Calu3 (cell line): ENCODE results near the gene GCAT. TPM values are rescaled to one million over a fixed set of nuclear protein-coding genes. Genes with fewer than 3 reads are reported as not detected.

Source experiments
- BruUV-seq: library from RNA; stranded (reverse); fragments of 400-500 nt; replicated peaks from 2 replicates; lab custom pipeline; 2021; lab: Mats Ljungman, UMichigan
- CTCF ChIA-PET: fragments of 300-600 bp; sonication (Branson Sonifier 250); formaldehyde crosslinking; loops from one replicate; lab custom pipeline; 2022; ENCODE audit warnings: antibody characterized with exemption; lab: Charles Lee
- DNase-seq: peaks from one replicate; pipeline ENCODE4 v3.0.0; 2022
- H3K27ac Mint-ChIP-seq: one replicate; pipeline ENCODE4 v1.8.0; 2022; ENCODE audit warnings: mixed read lengths; ENCODE audit not compliant: unreplicated experiment
- H3K27me3 Mint-ChIP-seq: one replicate; pipeline ENCODE4 v1.8.0; 2022; ENCODE audit warnings: mixed read lengths; ENCODE audit not compliant: unreplicated experiment
- H3K36me3 Mint-ChIP-seq: one replicate; pipeline ENCODE4 v1.8.0; 2022; ENCODE audit warnings: mild to moderate bottlenecking, moderate library complexity, mixed read lengths; ENCODE audit not compliant: insufficient read depth, unreplicated experiment
- H3K4me1 Mint-ChIP-seq: one replicate; pipeline ENCODE4 v1.8.0; 2022; ENCODE audit warnings: mild to moderate bottlenecking, low read depth, mixed read lengths; ENCODE audit not compliant: unreplicated experiment
- H3K4me3 Mint-ChIP-seq: one replicate; pipeline ENCODE4 v1.8.0; 2022; ENCODE audit warnings: mild to moderate bottlenecking, low read depth, moderate library complexity, mixed read lengths; ENCODE audit not compliant: unreplicated experiment
- H3K9me3 Mint-ChIP-seq: one replicate; pipeline ENCODE4 v1.8.0; 2022; ENCODE audit warnings: low read depth, mixed read lengths; ENCODE audit not compliant: unreplicated experiment
- intact Hi-C: fragments of 100-400 bp; cut with micrococcal nuclease; formaldehyde crosslinking; loops from one replicate; pipeline ENCODE4 v1.10.0; 2022; ENCODE audit not compliant: unreplicated experiment
- total RNA-seq: library from RNA; stranded (reverse); gene quantifications from 2 replicates; pipeline ENCODE4 v1.2.3, GENCODE V29; 2022
- TF ChIP-seq, protein P1 (sequence below): fragments of 200-600 bp; IDR thresholded peaks from one replicate; pipeline ENCODE4 v1.8.0; 2022; ENCODE audit warnings: antibody characterized with exemption; ENCODE audit not compliant: unreplicated experiment

Gene GCAT
- total RNA-seq, 1 experiment from 2014 or later = 22.7 TPM

DNA sequence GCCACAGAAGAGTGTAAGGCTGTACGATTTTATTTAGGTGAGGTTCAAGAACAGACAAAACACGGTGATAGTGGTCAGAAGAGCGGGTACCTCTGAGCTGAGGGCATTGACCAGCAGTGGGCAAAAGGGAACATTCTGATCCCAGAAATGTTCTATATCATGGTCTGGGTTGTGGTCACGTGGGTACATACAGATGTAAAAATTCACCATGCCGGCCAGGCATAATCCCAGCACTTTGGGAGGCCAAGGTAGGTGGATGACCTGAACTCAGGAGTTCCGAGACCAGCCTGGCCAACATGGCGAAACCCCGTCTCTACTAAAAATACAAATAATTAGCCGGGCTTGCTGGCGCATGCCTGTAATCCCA lies 31.1 kb upstream of the GCAT start:
- intact Hi-C loops = no loop called here
- TF ChIP-seq, protein P1, sequence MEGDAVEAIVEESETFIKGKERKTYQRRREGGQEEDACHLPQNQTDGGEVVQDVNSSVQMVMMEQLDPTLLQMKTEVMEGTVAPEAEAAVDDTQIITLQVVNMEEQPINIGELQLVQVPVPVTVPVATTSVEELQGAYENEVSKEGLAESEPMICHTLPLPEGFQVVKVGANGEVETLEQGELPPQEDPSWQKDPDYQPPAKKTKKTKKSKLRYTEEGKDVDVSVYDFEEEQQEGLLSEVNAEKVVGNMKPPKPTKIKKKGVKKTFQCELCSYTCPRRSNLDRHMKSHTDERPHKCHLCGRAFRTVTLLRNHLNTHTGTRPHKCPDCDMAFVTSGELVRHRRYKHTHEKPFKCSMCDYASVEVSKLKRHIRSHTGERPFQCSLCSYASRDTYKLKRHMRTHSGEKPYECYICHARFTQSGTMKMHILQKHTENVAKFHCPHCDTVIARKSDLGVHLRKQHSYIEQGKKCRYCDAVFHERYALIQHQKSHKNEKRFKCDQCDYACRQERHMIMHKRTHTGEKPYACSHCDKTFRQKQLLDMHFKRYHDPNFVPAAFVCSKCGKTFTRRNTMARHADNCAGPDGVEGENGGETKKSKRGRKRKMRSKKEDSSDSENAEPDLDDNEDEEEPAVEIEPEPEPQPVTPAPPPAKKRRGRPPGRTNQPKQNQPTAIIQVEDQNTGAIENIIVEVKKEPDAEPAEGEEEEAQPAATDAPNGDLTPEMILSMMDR = no peak
- Mint-ChIP-seq H3K4me3 (peak overlapping the region; percentile 16), H3K9me3 (no peaks in the 10 kb centered on the region), H3K27ac (peak overlapping the region; percentile 89), H3K36me3 (peaks cover 72% of the 10 kb centered on the region), H3K4me1 (peaks cover 15% of the 10 kb centered on the region), H3K27me3 (no peaks in the 10 kb centered on the region)
- BruUV-seq = no TSS peak
- DNase-seq = no peak
- CTCF ChIA-PET = interaction anchor here (1.1 kb wide), 1 partner anchor 133 kb away, joined by 5 read pairs; no protein-coding TSS in a partner anchor

DNA sequence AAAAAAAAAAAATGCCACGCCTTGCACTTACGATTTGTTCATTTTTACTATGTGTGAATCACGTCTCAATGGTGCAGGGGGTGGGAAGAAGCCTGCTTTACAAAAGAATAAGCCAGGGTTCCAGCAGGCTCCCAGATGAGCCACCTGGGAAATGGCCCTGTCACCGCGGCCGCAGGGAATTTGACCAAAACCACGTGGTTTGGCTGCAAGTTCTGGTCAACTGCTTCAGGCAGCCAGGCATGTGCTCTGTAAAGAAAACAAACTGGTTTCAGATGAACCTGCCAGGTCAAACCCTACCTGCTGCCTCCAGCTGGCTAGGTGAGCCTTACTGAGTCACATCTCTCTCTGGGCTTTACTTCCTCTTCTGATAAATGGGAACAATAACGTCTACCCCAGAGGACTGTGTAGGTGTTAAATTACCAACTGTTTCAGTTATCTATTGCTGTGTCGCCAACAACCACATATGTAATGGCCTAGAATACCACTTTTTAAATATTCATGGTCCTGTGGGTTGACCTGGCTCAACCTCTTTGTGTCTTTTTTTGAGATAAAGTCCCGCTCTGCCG lies 30.5 kb upstream of the GCAT start:
- TF ChIP-seq, protein P1 = no peak
- Mint-ChIP-seq H3K27me3 (no peaks in the 10 kb centered on the region), H3K9me3 (no peaks in the 10 kb centered on the region), H3K27ac (peak overlapping the region; percentile 89), H3K36me3 (peaks cover 72% of the 10 kb centered on the region), H3K4me3 (peak overlapping the region; percentile 16), H3K4me1 (peaks cover 15% of the 10 kb centered on the region)
- CTCF ChIA-PET = interaction anchor here (0.7 to 1.7 kb wide), 2 partner anchors 9 to 23 kb away, joined by 4 read pairs; no protein-coding TSS in a partner anchor
- intact Hi-C loops = no loop called here
- BruUV-seq = no TSS peak
- peak; percentile 85 for DNase-seq

DNA sequence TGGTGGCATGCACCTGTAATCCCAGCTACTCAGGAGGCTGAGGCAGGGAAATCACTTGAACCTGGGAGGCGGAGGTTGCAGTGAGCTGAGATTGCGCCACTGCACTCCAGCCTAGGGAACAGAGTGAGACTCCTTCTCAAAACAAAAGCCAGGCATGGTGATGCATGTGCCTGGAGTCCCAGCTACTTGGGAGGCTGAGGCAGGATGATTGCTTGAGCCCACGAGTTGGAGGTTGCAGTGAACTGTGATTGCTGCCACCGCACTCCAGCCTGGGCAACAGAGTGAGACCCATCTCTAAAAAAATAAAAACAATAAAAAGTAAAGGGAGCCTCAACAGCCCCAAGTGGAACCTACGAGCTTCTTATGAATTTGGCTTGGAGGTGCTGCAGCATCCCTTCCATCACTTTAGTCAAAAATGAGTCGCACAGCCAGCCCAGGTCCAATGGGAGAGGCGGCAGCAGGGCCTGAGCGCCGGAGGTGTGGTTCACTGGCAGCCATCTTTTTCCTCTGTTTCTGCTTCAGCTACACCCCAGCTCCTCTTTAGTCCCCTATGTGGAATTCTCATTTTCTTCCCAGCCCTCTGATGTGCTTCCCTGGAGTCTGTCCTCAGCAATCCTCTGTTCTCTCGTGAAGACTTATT lies 29.2 kb upstream of the GCAT start:
- peaks cover 15% of the 10 kb centered on the region for H3K4me1 Mint-ChIP-seq
- TF ChIP-seq, protein P1 = no peak
- H3K27me3 Mint-ChIP-seq = no peaks in the 10 kb centered on the region
- CTCF ChIA-PET = interaction anchor here (1.7 kb wide), 1 partner anchor 11 kb away, joined by 4 read pairs; no protein-coding TSS in a partner anchor
- intact Hi-C loops = no loop called here
- H3K36me3 Mint-ChIP-seq = peaks cover 63% of the 10 kb centered on the region
- H3K4me3 Mint-ChIP-seq = no peak overlapping the region
- no TSS peak for BruUV-seq
- no peak for DNase-seq
- no peaks in the 10 kb centered on the region for H3K9me3 Mint-ChIP-seq
- peak overlapping the region; percentile 89 for H3K27ac Mint-ChIP-seq

DNA sequence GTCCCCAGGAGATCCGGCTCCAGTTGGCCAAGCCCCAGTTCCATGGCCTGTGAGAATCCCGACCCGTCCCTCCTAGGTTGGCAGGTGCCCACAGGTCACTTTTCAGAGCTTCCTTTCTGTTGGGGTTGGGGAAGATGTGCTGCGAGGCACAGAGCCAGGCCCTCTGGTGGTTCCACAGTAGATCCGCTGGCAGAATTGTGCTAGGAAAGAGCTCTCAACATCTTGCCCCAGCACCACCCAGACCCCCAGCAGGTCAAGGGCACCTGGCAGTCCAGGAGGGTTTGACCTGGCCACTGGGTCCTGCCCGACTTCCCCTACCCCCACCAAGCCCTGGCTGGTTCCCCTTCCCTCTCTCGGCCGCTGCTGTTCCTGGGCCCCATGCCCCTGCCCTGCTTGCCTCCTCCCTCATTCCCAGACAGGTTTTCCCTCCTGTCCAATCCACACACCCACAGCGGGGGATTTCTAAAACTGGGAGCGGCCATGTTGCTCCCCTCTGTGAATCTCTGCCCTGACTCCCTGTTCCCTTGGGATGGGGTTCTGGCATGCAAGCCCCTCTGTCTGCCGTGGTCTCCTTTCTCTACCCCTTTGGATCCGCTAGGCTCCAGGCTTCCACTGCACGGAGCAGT lies 26.2 kb upstream of the GCAT start:
- no peaks in the 10 kb centered on the region for H3K27me3 Mint-ChIP-seq
- CTCF ChIA-PET = interaction anchor here (0.5 to 1.2 kb wide), 3 partner anchors 11 to 175 kb away, joined by 3 to 9 read pairs (median 3); no protein-coding TSS in a partner anchor
- H3K4me3 Mint-ChIP-seq = no peak overlapping the region
- peaks cover 16% of the 10 kb centered on the region for H3K4me1 Mint-ChIP-seq
- TF ChIP-seq, protein P1 = peak; percentile 12
- peaks cover 50% of the 10 kb centered on the region for H3K36me3 Mint-ChIP-seq
- BruUV-seq = no TSS peak
- DNase-seq = no peak
- intact Hi-C loops = no loop called here
- no peaks in the 10 kb centered on the region for H3K9me3 Mint-ChIP-seq
- H3K27ac Mint-ChIP-seq = no peak overlapping the region
